ENCODE results near the gene ACOXL. TPM values are rescaled to one million over a fixed set of nuclear protein-coding genes. Genes with fewer than 3 reads are reported as not detected.

The ACOXL gene
- total and polyA plus RNA-seq, 10 of the 15 experiments (the other 5 are each of a cell fraction or from before 2014, with no cell fraction given), result 0.05 to 1.3 (median 0.71) TPM

DNA sequence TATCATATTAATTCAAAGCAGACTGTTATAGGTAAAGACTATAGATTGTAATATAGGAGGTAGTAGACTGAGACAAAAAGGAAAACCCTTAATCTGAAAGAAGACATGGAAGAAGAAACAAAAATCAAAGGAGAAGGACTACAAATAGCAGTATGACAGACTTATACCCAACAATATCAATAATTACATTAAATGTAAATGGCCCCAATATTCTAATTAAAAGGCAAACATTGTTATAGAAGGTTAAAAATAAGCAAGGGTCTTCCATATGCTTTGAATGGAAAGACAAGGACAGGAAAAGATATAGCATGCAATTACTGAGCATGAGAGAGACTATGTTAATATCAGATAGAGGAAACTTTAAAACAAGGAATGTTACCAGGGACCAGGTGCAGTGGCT is 278.8 kb downstream of the ACOXL start:
- no peaks in the 10 kb centered on the region for H3K36me3 ChIP-seq (ENCODE audit: control insufficient read depth in 2 of 2, insufficient read depth in 2 of 2, low read length in 1 of 2)
- ChIA-PET POLR2A (no interaction called here), RAD21 (ENCODE audit: unreplicated experiment) (no interaction called here), SMC1A (ENCODE audit: uncharacterized antibody, unreplicated experiment) (no interaction called here), CTCF (no interaction called here)
- no peak for TF ChIP-seq YY1 (IDR thresholded peaks at IDR 0.05; ENCODE audit: low read depth, low read length)
- TF ChIP-seq, protein P1, sequence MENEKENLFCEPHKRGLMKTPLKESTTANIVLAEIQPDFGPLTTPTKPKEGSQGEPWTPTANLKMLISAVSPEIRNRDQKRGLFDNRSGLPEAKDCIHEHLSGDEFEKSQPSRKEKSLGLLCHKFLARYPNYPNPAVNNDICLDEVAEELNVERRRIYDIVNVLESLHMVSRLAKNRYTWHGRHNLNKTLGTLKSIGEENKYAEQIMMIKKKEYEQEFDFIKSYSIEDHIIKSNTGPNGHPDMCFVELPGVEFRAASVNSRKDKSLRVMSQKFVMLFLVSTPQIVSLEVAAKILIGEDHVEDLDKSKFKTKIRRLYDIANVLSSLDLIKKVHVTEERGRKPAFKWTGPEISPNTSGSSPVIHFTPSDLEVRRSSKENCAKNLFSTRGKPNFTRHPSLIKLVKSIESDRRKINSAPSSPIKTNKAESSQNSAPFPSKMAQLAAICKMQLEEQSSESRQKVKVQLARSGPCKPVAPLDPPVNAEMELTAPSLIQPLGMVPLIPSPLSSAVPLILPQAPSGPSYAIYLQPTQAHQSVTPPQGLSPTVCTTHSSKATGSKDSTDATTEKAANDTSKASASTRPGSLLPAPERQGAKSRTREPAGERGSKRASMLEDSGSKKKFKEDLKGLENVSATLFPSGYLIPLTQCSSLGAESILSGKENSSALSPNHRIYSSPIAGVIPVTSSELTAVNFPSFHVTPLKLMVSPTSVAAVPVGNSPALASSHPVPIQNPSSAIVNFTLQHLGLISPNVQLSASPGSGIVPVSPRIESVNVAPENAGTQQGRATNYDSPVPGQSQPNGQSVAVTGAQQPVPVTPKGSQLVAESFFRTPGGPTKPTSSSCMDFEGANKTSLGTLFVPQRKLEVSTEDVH (IDR thresholded peaks at IDR 0.05; ENCODE audit: low read depth, partially characterized antibody), result no peak
- no peak for TF ChIP-seq IKZF2 (IDR thresholded peaks at IDR 0.05)
- TF ChIP-seq CEBPB (IDR thresholded peaks at IDR 0.05; ENCODE audit: borderline replicate concordance in 1 of 2, low read depth in 2 of 2, low read length in 2 of 2), result no peak
- TF ChIP-seq RAD21 (IDR thresholded peaks at IDR 0.05; ENCODE audit: insufficient read depth, low read depth, low read length), result no peak
- TF ChIP-seq MEF2A (IDR thresholded peaks at IDR 0.05; ENCODE audit: insufficient read depth, low read depth, low read length), result no peak
- no peak for TF ChIP-seq NRF1 (conservative IDR thresholded peaks at IDR 0.05; ENCODE audit: low read depth, low read length)
- no peak for TF ChIP-seq JUNB (IDR thresholded peaks at IDR 0.05)
- TF ChIP-seq PAX5 (IDR thresholded peaks at IDR 0.05; ENCODE audit: borderline replicate concordance, low read depth, low read length), result no peak
- no peak for TF ChIP-seq MTA3 (IDR thresholded peaks at IDR 0.05; ENCODE audit: borderline replicate concordance, low read length)
- TF ChIP-seq, protein P2, sequence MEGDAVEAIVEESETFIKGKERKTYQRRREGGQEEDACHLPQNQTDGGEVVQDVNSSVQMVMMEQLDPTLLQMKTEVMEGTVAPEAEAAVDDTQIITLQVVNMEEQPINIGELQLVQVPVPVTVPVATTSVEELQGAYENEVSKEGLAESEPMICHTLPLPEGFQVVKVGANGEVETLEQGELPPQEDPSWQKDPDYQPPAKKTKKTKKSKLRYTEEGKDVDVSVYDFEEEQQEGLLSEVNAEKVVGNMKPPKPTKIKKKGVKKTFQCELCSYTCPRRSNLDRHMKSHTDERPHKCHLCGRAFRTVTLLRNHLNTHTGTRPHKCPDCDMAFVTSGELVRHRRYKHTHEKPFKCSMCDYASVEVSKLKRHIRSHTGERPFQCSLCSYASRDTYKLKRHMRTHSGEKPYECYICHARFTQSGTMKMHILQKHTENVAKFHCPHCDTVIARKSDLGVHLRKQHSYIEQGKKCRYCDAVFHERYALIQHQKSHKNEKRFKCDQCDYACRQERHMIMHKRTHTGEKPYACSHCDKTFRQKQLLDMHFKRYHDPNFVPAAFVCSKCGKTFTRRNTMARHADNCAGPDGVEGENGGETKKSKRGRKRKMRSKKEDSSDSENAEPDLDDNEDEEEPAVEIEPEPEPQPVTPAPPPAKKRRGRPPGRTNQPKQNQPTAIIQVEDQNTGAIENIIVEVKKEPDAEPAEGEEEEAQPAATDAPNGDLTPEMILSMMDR (IDR thresholded peaks at IDR 0.05 in 2 of 3, conservative IDR thresholded peaks at IDR 0.05 in 1 of 3; ENCODE audit: control insufficient read depth in 2 of 3, extremely low read depth in 1 of 3, insufficient read depth in 1 of 3, low read depth in 3 of 3, low read length in 3 of 3), result no peak
- FAIRE-seq, result no peak
- H3K79me2 ChIP-seq (ENCODE audit: control insufficient read depth, insufficient read depth, low read length), result no peaks in the 10 kb centered on the region
- H4K20me1 ChIP-seq (ENCODE audit: control insufficient read depth, insufficient read depth), result no peaks in the 10 kb centered on the region
- H3K4me2 ChIP-seq (ENCODE audit: control insufficient read depth, insufficient read depth), result no peak overlapping the region
- no peak overlapping the region for H3K27ac ChIP-seq (ENCODE audit: control insufficient read depth, insufficient read depth)
- no peak overlapping the region for H3K9ac ChIP-seq (ENCODE audit: control insufficient read depth, insufficient read depth, low read length)
- H3K9me3 ChIP-seq (replicated peaks; ENCODE audit: control insufficient read depth, insufficient read depth, low read length), result no peaks in the 10 kb centered on the region; the same call in 2 of the 3 replicates
- no peaks in the 10 kb centered on the region for H3K27me3 ChIP-seq (replicated peaks in 1 of 2; ENCODE audit: control insufficient read depth in 2 of 2, insufficient read depth in 2 of 2, low read length in 1 of 2)
- no peak overlapping the region for H2AFZ ChIP-seq (ENCODE audit: control insufficient read depth, low read depth, low read length)
- in situ Hi-C loops (cut with MboI) (no loop called here), intact Hi-C loops (cut with micrococcal nuclease; ENCODE audit: unreplicated experiment) (no loop called here)
- BruUV-seq (replicated peaks), result no TSS peak
- H3K4me1 ChIP-seq (ENCODE audit: control insufficient read depth, insufficient read depth, low read length), result no peaks in the 10 kb centered on the region
- ATAC-seq, result no peak
- no peak for DNase-seq (ENCODE audit: low read depth, low spot score)
- no peak overlapping the region for H3K4me3 ChIP-seq

All from GM12878 (cell line).